ENCODE measurements around the gene WDFY3.

Gene WDFY3

DNA sequence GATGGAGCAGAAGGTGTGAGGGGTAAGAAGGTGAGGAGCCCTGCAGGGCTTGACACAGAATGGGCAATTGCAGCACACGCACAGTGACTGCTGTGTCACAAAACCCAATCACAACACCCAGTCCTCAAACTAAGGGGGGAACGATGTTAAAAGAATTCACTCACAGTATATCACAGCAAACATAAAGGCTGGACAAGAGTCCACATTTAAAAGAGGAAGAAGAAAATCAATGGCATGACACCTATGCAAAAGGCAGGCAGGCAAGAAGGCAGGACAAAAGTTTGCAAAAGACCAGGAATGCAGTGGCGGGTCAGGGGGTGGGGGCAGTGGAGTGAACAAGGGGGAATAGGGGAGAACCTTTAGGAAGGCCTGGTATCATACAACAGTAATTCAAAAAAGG is 305.9 kb downstream of the WDFY3 start:
- Histone ChIP-seq H2AFZ (no peak overlapping the region), H3K4me2 (ENCODE audit: low read length) (no peak overlapping the region), H3K36me3 (ENCODE audit: control insufficient read depth, insufficient read depth, low read length) (no peaks in the 10 kb centered on the region), H3K27me3 (ENCODE audit: control insufficient read depth, insufficient read depth, low read length) (no peaks in the 10 kb centered on the region), H3K9me3 (ENCODE audit: control insufficient read depth, low read length) (no peaks in the 10 kb centered on the region), H3K79me2 (no peaks in the 10 kb centered on the region), H3K27ac (no peak overlapping the region), H3K9ac (no peak overlapping the region), H3K4me3 (ENCODE audit: low read depth, low read length) (no peak overlapping the region), H3K4me1 (no peaks in the 10 kb centered on the region)
- TF ChIP-seq, protein P1, sequence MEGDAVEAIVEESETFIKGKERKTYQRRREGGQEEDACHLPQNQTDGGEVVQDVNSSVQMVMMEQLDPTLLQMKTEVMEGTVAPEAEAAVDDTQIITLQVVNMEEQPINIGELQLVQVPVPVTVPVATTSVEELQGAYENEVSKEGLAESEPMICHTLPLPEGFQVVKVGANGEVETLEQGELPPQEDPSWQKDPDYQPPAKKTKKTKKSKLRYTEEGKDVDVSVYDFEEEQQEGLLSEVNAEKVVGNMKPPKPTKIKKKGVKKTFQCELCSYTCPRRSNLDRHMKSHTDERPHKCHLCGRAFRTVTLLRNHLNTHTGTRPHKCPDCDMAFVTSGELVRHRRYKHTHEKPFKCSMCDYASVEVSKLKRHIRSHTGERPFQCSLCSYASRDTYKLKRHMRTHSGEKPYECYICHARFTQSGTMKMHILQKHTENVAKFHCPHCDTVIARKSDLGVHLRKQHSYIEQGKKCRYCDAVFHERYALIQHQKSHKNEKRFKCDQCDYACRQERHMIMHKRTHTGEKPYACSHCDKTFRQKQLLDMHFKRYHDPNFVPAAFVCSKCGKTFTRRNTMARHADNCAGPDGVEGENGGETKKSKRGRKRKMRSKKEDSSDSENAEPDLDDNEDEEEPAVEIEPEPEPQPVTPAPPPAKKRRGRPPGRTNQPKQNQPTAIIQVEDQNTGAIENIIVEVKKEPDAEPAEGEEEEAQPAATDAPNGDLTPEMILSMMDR (IDR thresholded peaks at IDR 0.05): no peak

DNA sequence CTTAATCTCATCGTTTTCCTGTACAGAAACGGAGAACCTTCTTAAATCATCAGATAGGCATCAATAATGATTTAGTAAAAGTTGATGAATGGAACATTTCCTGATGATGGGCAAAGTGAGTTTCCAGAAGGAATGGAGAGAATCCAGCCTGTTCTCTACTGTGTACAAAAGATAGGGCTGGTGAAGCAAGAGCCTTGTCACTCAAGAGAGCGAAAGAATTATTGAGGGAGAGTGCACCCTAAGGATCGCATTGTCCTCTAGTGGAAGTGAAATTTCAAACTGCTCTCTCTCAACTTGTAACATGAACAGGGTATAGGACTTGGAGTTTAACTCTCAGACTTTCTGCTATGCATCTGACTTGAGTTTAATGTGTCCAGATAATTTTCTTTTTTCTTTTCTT is 314.0 kb downstream of the WDFY3 start:
- TF ChIP-seq, protein P1 (IDR thresholded peaks at IDR 0.05): no peak
- H3K4me1 ChIP-seq: no peaks in the 10 kb centered on the region
- H3K27me3 ChIP-seq (ENCODE audit: control insufficient read depth, insufficient read depth, low read length): no peaks in the 10 kb centered on the region
- no peaks in the 10 kb centered on the region for H3K79me2 ChIP-seq
- H3K9ac ChIP-seq: no peak overlapping the region
- no peaks in the 10 kb centered on the region for H3K36me3 ChIP-seq (ENCODE audit: control insufficient read depth, insufficient read depth, low read length)
- no peak overlapping the region for H3K27ac ChIP-seq
- H3K9me3 ChIP-seq (ENCODE audit: control insufficient read depth, low read length): no peaks in the 10 kb centered on the region
- no peak overlapping the region for H3K4me3 ChIP-seq (ENCODE audit: low read depth, low read length)
- no peak overlapping the region for H3K4me2 ChIP-seq (ENCODE audit: low read length)
- no peak overlapping the region for H2AFZ ChIP-seq

DNA sequence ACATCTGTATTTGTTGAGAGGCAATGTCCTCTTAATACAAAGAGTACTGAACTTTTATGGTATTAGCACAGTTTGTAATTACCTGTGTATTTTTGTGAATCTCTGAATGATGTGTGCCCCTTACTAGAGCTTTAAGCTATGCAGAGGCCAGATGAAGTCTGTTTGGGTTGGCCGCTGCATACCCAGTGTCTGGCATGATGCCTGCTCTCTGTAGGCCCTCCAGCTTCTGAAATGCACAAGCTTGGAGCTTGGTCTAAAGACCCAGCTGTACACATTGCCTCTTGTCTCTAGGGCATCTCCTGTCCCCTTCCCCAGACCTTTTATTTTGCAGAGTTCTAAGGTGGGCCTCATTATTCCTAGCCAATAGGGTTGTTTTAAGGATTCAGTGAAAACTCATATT is 315.0 kb downstream of the WDFY3 start:
- Histone ChIP-seq H3K9ac (no peak overlapping the region), H3K27ac (no peak overlapping the region), H3K4me2 (ENCODE audit: low read length) (no peak overlapping the region), H3K4me1 (no peaks in the 10 kb centered on the region), H3K27me3 (ENCODE audit: control insufficient read depth, insufficient read depth, low read length) (no peaks in the 10 kb centered on the region), H3K9me3 (ENCODE audit: control insufficient read depth, low read length) (no peaks in the 10 kb centered on the region), H2AFZ (no peak overlapping the region), H3K79me2 (no peaks in the 10 kb centered on the region), H3K4me3 (ENCODE audit: low read depth, low read length) (no peak overlapping the region), H3K36me3 (ENCODE audit: control insufficient read depth, insufficient read depth, low read length) (no peaks in the 10 kb centered on the region)
- TF ChIP-seq, protein P1 (IDR thresholded peaks at IDR 0.05): no peak

DNA sequence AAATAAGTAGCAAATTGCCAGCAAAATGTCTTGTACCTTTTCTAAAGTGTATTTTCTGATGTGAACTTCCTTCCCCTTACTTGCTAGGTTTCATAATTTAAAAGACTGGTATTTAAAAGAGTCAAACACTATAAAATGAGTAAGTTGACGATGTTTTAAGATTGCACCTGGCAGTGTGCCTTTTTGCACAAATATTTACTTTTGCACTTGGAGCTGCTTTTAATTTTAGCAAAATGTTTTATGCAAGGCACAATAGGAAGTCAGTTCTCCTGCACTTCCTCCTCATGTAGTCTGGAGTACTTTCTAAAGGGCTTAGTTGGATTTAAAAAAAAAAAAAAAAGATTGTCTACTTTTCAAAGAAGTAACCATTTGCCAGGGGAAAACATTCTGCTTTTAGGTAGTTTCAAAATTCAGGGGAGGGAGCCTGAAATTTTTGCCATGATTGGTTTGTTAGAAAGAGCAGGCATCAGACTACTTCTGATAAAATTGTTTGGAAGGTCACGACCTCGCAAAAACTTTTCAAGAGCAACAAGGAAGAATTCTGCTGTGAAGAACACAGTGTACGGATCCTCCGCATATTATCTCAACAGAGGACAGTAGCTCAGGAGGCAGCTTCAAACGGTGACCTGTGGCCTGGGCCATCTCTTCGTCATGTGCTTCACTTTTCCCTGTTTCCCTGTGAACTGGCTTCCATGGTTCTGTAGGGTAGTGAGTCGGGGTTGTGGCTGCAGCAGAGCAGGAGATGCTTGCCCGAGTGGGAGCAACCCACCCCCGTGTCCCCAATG is 317.4 kb downstream of the WDFY3 start:
- Histone ChIP-seq H3K79me2 (no peaks in the 10 kb centered on the region), H3K9me3 (ENCODE audit: control insufficient read depth, low read length) (no peaks in the 10 kb centered on the region), H2AFZ (no peak overlapping the region), H3K27me3 (ENCODE audit: control insufficient read depth, insufficient read depth, low read length) (no peaks in the 10 kb centered on the region), H3K4me2 (ENCODE audit: low read length) (no peak overlapping the region), H3K4me3 (ENCODE audit: low read depth, low read length) (no peak overlapping the region), H3K9ac (no peak overlapping the region), H3K36me3 (ENCODE audit: control insufficient read depth, insufficient read depth, low read length) (no peaks in the 10 kb centered on the region), H3K4me1 (no peaks in the 10 kb centered on the region), H3K27ac (no peak overlapping the region)
- TF ChIP-seq, protein P1 (IDR thresholded peaks at IDR 0.05): no peak

DNA sequence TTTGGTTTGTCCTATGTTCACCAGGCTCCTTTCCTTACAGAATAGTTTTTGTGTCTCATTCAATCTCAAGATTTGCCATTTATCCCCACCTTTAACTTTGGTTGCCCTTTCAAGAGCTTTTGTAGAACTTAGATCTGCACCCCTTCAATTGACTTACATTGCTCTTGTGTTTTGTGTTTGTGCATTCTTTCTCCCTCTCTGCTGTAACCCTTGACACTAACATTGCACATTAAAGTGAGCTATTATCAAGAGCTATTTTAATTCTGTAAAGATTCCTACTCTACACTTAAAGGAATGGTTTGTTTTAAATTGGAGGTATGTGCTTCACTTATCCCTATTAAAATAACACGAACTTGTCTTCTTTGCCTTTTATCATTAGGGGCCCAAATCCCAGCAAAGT is 318.3 kb downstream of the WDFY3 start:
- H3K9ac ChIP-seq: no peak overlapping the region

More for the DNA sequence above, 318.3 kb downstream of the WDFY3 start:
- Histone ChIP-seq H3K4me3 (ENCODE audit: low read depth, low read length) (no peak overlapping the region), H3K36me3 (ENCODE audit: control insufficient read depth, insufficient read depth, low read length) (no peaks in the 10 kb centered on the region), H3K4me2 (ENCODE audit: low read length) (no peak overlapping the region), H2AFZ (no peak overlapping the region), H3K9me3 (ENCODE audit: control insufficient read depth, low read length) (no peaks in the 10 kb centered on the region), H3K4me1 (no peaks in the 10 kb centered on the region), H3K27ac (no peak overlapping the region), H3K79me2 (no peaks in the 10 kb centered on the region), H3K27me3 (ENCODE audit: control insufficient read depth, insufficient read depth, low read length) (no peaks in the 10 kb centered on the region)
- TF ChIP-seq, protein P1 (IDR thresholded peaks at IDR 0.05): no peak
